ENCODE data around the gene HERC2. TPM values are rescaled to one million over a fixed set of nuclear protein-coding genes. Genes with fewer than 3 reads are reported as not detected.

The HERC2 gene
- total RNA-seq, 6 experiments from 2014 or later: 21.8 to 30.2 (median 27.0) TPM

- H3K9me3 ChIP-seq: no peaks in the 10 kb centered on the region
- no peak for TF ChIP-seq CTCF (IDR thresholded peaks at IDR 0.05)
- peaks cover 0 to 6% (median 0%) of the 10 kb centered on the region in 4 donors for H3K4me1 ChIP-seq
- no peak overlapping the region for H3K27ac ChIP-seq
- 18% methylated on average over 3 of the region's 3 CpGs for WGBS (ENCODE audit: insufficient coverage, low coverage, low lambda C conversion rate, missing lambda C conversion rate)
- DNase-seq: no peak
- ATAC-seq: peak in 1 of 4 donors; percentile 19
- H3K27me3 ChIP-seq: no peaks in the 10 kb centered on the region
- intact Hi-C loops (cut with DNase I): no loop called here
- no peaks in the 10 kb centered on the region for H3K36me3 ChIP-seq
- no peak overlapping the region for H3K4me3 ChIP-seq
These were observed 255.7 kb downstream of the HERC2 start for GRCh38 chr15:28066231-28066630.

Small RNA genes lying within 50 kb of the gene (small RNA-seq; reads per million reads assigned to genes)
- 0 reads per million in 2 experiments for gene AC091304.5

Other genes with a start within 250 kb of the HERC2 start
- gene OCA2, start 222.9 kb downstream of the HERC2 start, total RNA-seq: under 1 TPM in 3 of 6 experiments, not detected in 3; 0.07 to 0.13 (median 0.12) TPM
- gene GOLGA6L24, start 35.9 kb upstream of the HERC2 start, total RNA-seq: not detected
- gene GOLGA8F, start 56.5 kb upstream of the HERC2 start, total RNA-seq: not detected
- gene GOLGA8G, start 210.8 kb upstream of the HERC2 start, total RNA-seq: under 1 TPM in 1 of 6 experiments, not detected in 5; 0.06 TPM
- gene GOLGA6L25, start 231.4 kb upstream of the HERC2 start, total RNA-seq: not detected